GM12878 (cell line): ENCODE measurements around the gene CAPN14. TPM values are rescaled to one million over a fixed set of nuclear protein-coding genes. Genes with fewer than 3 reads are reported as not detected.

Experiments used
- ATAC-seq: fragments of 200-7000 bp; cut with Tn5 transposase; 3 replicates; pipeline ENCODE4 v1.9.1; 2020; ENCODE audit warnings: mild to moderate bottlenecking, moderate library complexity
- BruUV-seq: library from RNA; stranded (reverse); fragments of 400-500 nt; replicated peaks from 2 replicates; lab custom pipeline; 2021; lab: Mats Ljungman, UMichigan
- CTCF ChIA-PET: fragments of 300-600 bp; sonication (Branson Sonifier 250); formaldehyde crosslinking; extraction: SDS; loops from one replicate; lab custom pipeline; 2021; ENCODE audit warnings: inconsistent platforms; lab: Yijun Ruan, JAX
- POLR2A ChIA-PET: fragments of 350-600 bp; formaldehyde crosslinking; extraction: SDS; loops from one replicate; lab custom pipeline; 2021; ENCODE audit warnings: inconsistent platforms; lab: Charles Lee
- RAD21 ChIA-PET: fragments of 300-600 bp; sonication (Branson Sonifier 250); formaldehyde crosslinking; loops from one replicate; lab custom pipeline; 2023; ENCODE audit warnings: antibody characterized with exemption; ENCODE audit not compliant: unreplicated experiment; lab: Charles Lee
- SMC1A ChIA-PET: fragments of 300-600 bp; sonication (Branson Sonifier 250); formaldehyde crosslinking; loops from one replicate; lab custom pipeline; 2023; ENCODE audit not compliant: unreplicated experiment, uncharacterized antibody; lab: Charles Lee
- DNase-seq: peaks from one replicate; pipeline ENCODE4 v3.0.0-alpha.2; 2011; ENCODE audit warnings: low read depth, low spot score
- FAIRE-seq: peaks from 3 replicates; lab custom pipeline; 2011; peaks lifted over from hg19 to GRCh38; lab: Jason Lieb, UNC
- H2AFZ ChIP-seq: 2 replicates; pipeline ENCODE4 v1.6.0; 2011; ENCODE audit warnings: low read depth, low read length, control low read depth; ENCODE audit not compliant: control insufficient read depth
- H3K27ac ChIP-seq: 2 replicates; pipeline ENCODE4 v1.5.1; 2011; ENCODE audit warnings: control low read depth; ENCODE audit not compliant: control insufficient read depth, insufficient read depth
- H3K27me3 ChIP-seq, 2 experiments: replicated peaks in 1 of 2; 2 replicates each; pipeline versions ENCODE4 v1.6.0 to v1.6.1; 2011; ENCODE audit warnings: low read length in 1 of 2; ENCODE audit not compliant: control insufficient read depth in 2 of 2, insufficient read depth in 2 of 2
- H3K36me3 ChIP-seq, 2 experiments: 2 replicates each; pipeline ENCODE4 v1.5.1; 2011; ENCODE audit warnings: low read length in 1 of 2; ENCODE audit not compliant: control insufficient read depth in 2 of 2, insufficient read depth in 2 of 2
- H3K4me1 ChIP-seq: 2 replicates; pipeline ENCODE4 v1.6.1; 2011; ENCODE audit warnings: mild to moderate bottlenecking, low read length, moderate library complexity, mixed read lengths; ENCODE audit not compliant: control insufficient read depth, insufficient read depth
- H3K4me2 ChIP-seq: 2 replicates; pipeline ENCODE4 v1.6.0; 2011; ENCODE audit warnings: control low read depth; ENCODE audit not compliant: control insufficient read depth, insufficient read depth
- H3K4me3 ChIP-seq: fragments of 200-600 bp; sonication (generic); 2 replicates; pipeline ENCODE4 v1.5.1; 2016
- H3K79me2 ChIP-seq: 2 replicates; pipeline ENCODE4 v1.6.0; 2011; ENCODE audit warnings: low read length; ENCODE audit not compliant: control insufficient read depth, insufficient read depth
- H3K9ac ChIP-seq: 2 replicates; pipeline ENCODE4 v1.8.0; 2011; ENCODE audit warnings: low read length, control low read depth, mixed read lengths; ENCODE audit not compliant: control insufficient read depth, insufficient read depth
- H3K9me3 ChIP-seq: replicated peaks from 3 replicates; pipeline ENCODE4 v1.5.1; 2011; ENCODE audit warnings: mild to moderate bottlenecking, low read length; ENCODE audit not compliant: control insufficient read depth, insufficient read depth
- H4K20me1 ChIP-seq: 2 replicates; pipeline ENCODE4 v1.6.0; 2011; ENCODE audit not compliant: control insufficient read depth, insufficient read depth
- ATF2 ChIP-seq: IDR thresholded peaks from 2 replicates; pipeline ENCODE4 v1.6.1; 2012; ENCODE audit warnings: low read length, inconsistent platforms
- BRCA1 ChIP-seq: IDR thresholded peaks from 2 replicates; pipeline ENCODE4 v1.6.1; 2011; ENCODE audit warnings: low read depth, low read length, improper control_type of control experiment
- EED ChIP-seq: sonication (generic); IDR thresholded peaks from 2 replicates; pipeline ENCODE4 v1.6.1; 2016; ENCODE audit warnings: antibody characterized with exemption, low read depth
- FOS ChIP-seq: IDR thresholded peaks from 3 replicates; pipeline ENCODE4 v1.6.1; 2011; ENCODE audit warnings: borderline replicate concordance; ENCODE audit not compliant: insufficient read length; ENCODE audit errors: extremely low read depth
- IRF3 ChIP-seq: fragments of 450-650 bp; IDR thresholded peaks from 2 replicates; pipeline ENCODE4 v1.6.1; 2014; ENCODE audit warnings: mild to moderate bottlenecking
- MLLT1 ChIP-seq: fragments of 450-650 bp; IDR thresholded peaks from 2 replicates; pipeline ENCODE4 v1.6.1; 2016; ENCODE audit warnings: mild to moderate bottlenecking
- MTA3 ChIP-seq: IDR thresholded peaks from 2 replicates; pipeline ENCODE4 v1.6.1; 2012; ENCODE audit warnings: low read length, inconsistent platforms, borderline replicate concordance
- MXI1 ChIP-seq: fragments of 150-350 bp; IDR thresholded peaks from 2 replicates; pipeline ENCODE4 v1.6.1; 2011; ENCODE audit warnings: low read depth, mild to moderate bottlenecking, inconsistent platforms, low read length, improper control_type of control experiment
- NFXL1 ChIP-seq: fragments of 450-650 bp; IDR thresholded peaks from 2 replicates; pipeline ENCODE4 v1.6.1; 2017; ENCODE audit warnings: antibody characterized with exemption, mild to moderate bottlenecking, borderline replicate concordance
- NKRF ChIP-seq: fragments of 450-650 bp; conservative IDR thresholded peaks from 2 replicates; pipeline ENCODE4 v1.6.1; 2017; ENCODE audit warnings: mild to moderate bottlenecking, moderate library complexity
- NR2C2 ChIP-seq: IDR thresholded peaks from 2 replicates; pipeline ENCODE4 v1.6.1; 2011; ENCODE audit warnings: borderline replicate concordance, low read depth; ENCODE audit not compliant: control insufficient read depth, insufficient read length
- POLR2AphosphoS5 ChIP-seq: IDR thresholded peaks from 2 replicates; pipeline ENCODE4 v1.6.1; 2011; ENCODE audit warnings: mild to moderate bottlenecking, low read length, inconsistent platforms
- RAD51 ChIP-seq: fragments of 450-650 bp; IDR thresholded peaks from 2 replicates; pipeline ENCODE4 v1.6.1; 2016; ENCODE audit warnings: moderate library complexity, mild to moderate bottlenecking, inconsistent platforms
- RB1 ChIP-seq: fragments of 450-650 bp; formaldehyde crosslinking; IDR thresholded peaks from 2 replicates; pipeline ENCODE4 v1.6.1; 2017; ENCODE audit warnings: mild to moderate bottlenecking, borderline replicate concordance
- SMAD1 ChIP-seq: fragments of 450-650 bp; IDR thresholded peaks from 2 replicates; pipeline ENCODE4 v1.6.1; 2018; ENCODE audit warnings: mild to moderate bottlenecking, low read depth; ENCODE audit not compliant: partially characterized antibody
- SPI1 ChIP-seq: IDR thresholded peaks from 2 replicates; pipeline ENCODE4 v1.6.1; 2011; ENCODE audit warnings: low read depth, mild to moderate bottlenecking, low read length, moderate library complexity, borderline replicate concordance; ENCODE audit not compliant: insufficient read depth
- SUZ12 ChIP-seq: fragments of 200-600 bp; sonication (generic); IDR thresholded peaks from one replicate; pipeline ENCODE4 v1.6.1; 2018; ENCODE audit warnings: antibody characterized with exemption, mild to moderate bottlenecking; ENCODE audit not compliant: unreplicated experiment
- YBX1 ChIP-seq: fragments of 450-650 bp; IDR thresholded peaks from 2 replicates; pipeline ENCODE4 v1.6.1; 2016; ENCODE audit warnings: antibody characterized with exemption
- ZNF24 ChIP-seq: fragments of 450-650 bp; IDR thresholded peaks from 2 replicates; pipeline ENCODE4 v1.6.1; 2017; ENCODE audit warnings: antibody characterized with exemption, mild to moderate bottlenecking
- WGBS: methylation state at CpG from one replicate; pipeline ENCODE4 v1.1.6; 2016; ENCODE audit warnings: low lambda C conversion rate; ENCODE audit not compliant: insufficient replicate concordance, insufficient coverage; ENCODE audit errors: missing lambda C conversion rate; 5-methylcytosine and 5-hydroxymethylcytosine counted together
- in situ Hi-C: fragments of 300-500 bp; cut with MboI; formaldehyde crosslinking; loops from 9 replicates; pipeline ENCODE4 v1.14.3; 2018; ENCODE audit warnings: mixed read lengths
- intact Hi-C: fragments of 100-400 bp; cut with micrococcal nuclease; formaldehyde crosslinking; loops from one replicate; pipeline ENCODE4 v1.14.2; 2022; ENCODE audit not compliant: unreplicated experiment
- polyA plus RNA-seq, 11 experiments: library from polyadenylated mRNA; depleted of rRNA in 4 of 11; unstranded in 6 of 11; stranded (reverse) in 5 of 11; fragments of >200 nt; fragmentation: Nextera tagmentation in 4 of 11; fragmentation: Illumina TruSeq in 1 of 11; extraction: Ambion mirVana in 4 of 11; extraction: Trizol in 1 of 11; gene quantifications; 1 replicate in 1 of 11; 2 replicates in 10 of 11; pipeline versions ENCODE4 v1.2.1 to v1.2.3, GENCODE V29; 2011 to 2016; ENCODE audit warnings: inconsistent platforms in 2 of 11, missing spikeins in 2 of 11, low read depth in 1 of 11
- total RNA-seq, 4 experiments: library from RNA; depleted of rRNA in 3 of 4; stranded (reverse); fragments of >200 nt in 3 of 4; fragmentation: Illumina TruSeq in 1 of 4; extraction: Trizol in 1 of 4; gene quantifications; 2 replicates each; pipeline versions ENCODE4 v1.2.1 to v1.2.3, GENCODE V29; 2013 to 2021

The CAPN14 gene
- total and polyA plus RNA-seq, 10 of the 15 experiments (the other 5 are each of a cell fraction or from before 2014, with no cell fraction given) = 0.08 to 1.5 (median 1.1) TPM

- Histone ChIP-seq H3K79me2 (no peaks in the 10 kb centered on the region), H3K4me1 (no peaks in the 10 kb centered on the region; the same call in 1 of the 2 replicates), H3K4me2 (no peak overlapping the region), H3K36me3 (no peaks in the 10 kb centered on the region), H3K9me3 (no peaks in the 10 kb centered on the region), H3K9ac (no peak overlapping the region), H3K4me3 (no peak overlapping the region), H3K27ac (no peak overlapping the region), H4K20me1 (no peaks in the 10 kb centered on the region), H2AFZ (no peak overlapping the region), H3K27me3 (peaks cover 2 to 16% of the 10 kb centered on the region in 2 experiments)
- ChIA-PET CTCF (interaction anchor here (0.9 to 1.8 kb wide), 4 partner anchors 11 to 192 kb away, joined by 3 to 4 read pairs (median 4); no protein-coding TSS in a partner anchor), SMC1A (no interaction called here), POLR2A (interaction anchor here (0.5 kb wide), 1 partner anchor 900 kb away, joined by 3 read pairs; no protein-coding TSS in a partner anchor), RAD21 (no interaction called here)
- intact Hi-C loops = no loop called here
- DNase-seq (no peak), ATAC-seq (no peak), FAIRE-seq (no peak)
- in situ Hi-C loops = no loop called here
- no TSS peak for BruUV-seq
- 24% methylated on average over 3 of the region's 3 CpGs for WGBS
- no peak for TF ChIP-seq MLLT1
- TF ChIP-seq POLR2AphosphoS5 = no peak
- TF ChIP-seq SMAD1 = no peak
- TF ChIP-seq SPI1 = no peak
- TF ChIP-seq NKRF = no peak
- no peak for TF ChIP-seq FOS
- no peak for TF ChIP-seq MXI1
- TF ChIP-seq RAD51 = no peak
- TF ChIP-seq EED = no peak
- no peak for TF ChIP-seq NFXL1
- TF ChIP-seq ATF2 = no peak
- no peak for TF ChIP-seq SUZ12
- TF ChIP-seq BRCA1 = no peak
- TF ChIP-seq YBX1 = no peak
- TF ChIP-seq NR2C2 = no peak
- no peak for TF ChIP-seq IRF3
- TF ChIP-seq MTA3 = no peak
- no peak for TF ChIP-seq ZNF24
- TF ChIP-seq RB1 = no peak
- TF ChIP-seq, all 136 proteins: peak for 0
Measured at GRCh38 chr2:31142110-31142509, 75.2 kb downstream of the CAPN14 start.
